Psoas muscle (tissue), 8 donors: ENCODE measurements around the gene RBMS3. TPM values are rescaled to one million over a fixed set of nuclear protein-coding genes. Genes with fewer than 3 reads are reported as not detected.

Source experiments
- ATAC-seq, 4 donors: fragments of 200-7000 bp; cut with Tn5 transposase; one replicate each; pipeline ENCODE4 v1.9.1; 2020; ENCODE audit warnings: moderate library complexity in 3 of 4, mild to moderate bottlenecking in 2 of 4
- DNase-seq, 2 donors: peaks; one replicate each; pipeline ENCODE4 v3.0.0-alpha.2; 2020
- H3K27ac ChIP-seq: fragments of 200-600 bp; one replicate; pipeline ENCODE4 v1.8.0; 2022
- H3K27me3 ChIP-seq, 3 donors: fragments of 200-600 bp in 1 of 3; one replicate each; pipeline versions ENCODE4 v1.6.1 to v1.8.0; 2013 to 2022; ENCODE audit warnings: low read length in 2 of 3, mild to moderate bottlenecking in 2 of 3, moderate library complexity in 1 of 3; ENCODE audit not compliant: insufficient read depth in 3 of 3
- H3K36me3 ChIP-seq, 2 donors: fragments of 200-600 bp in 1 of 2; one replicate each; pipeline versions ENCODE4 v1.6.1 to v1.8.0; 2013 to 2022; ENCODE audit warnings: low read depth in 1 of 2, mild to moderate bottlenecking in 1 of 2, moderate library complexity in 1 of 2; ENCODE audit not compliant: insufficient read depth in 1 of 2
- H3K4me1 ChIP-seq: fragments of 200-600 bp; one replicate; pipeline ENCODE4 v1.8.0; 2022
- H3K4me3 ChIP-seq: fragments of 200-600 bp; one replicate; pipeline ENCODE4 v1.8.0; 2022; ENCODE audit warnings: mild to moderate bottlenecking
- H3K9me3 ChIP-seq: fragments of 200-600 bp; one replicate; pipeline ENCODE4 v1.8.0; 2022
- CTCF ChIP-seq: fragments of 200-600 bp; IDR thresholded peaks from one replicate; pipeline ENCODE4 v1.8.0; 2022; ENCODE audit warnings: antibody characterized with exemption
- WGBS, 3 donors: extraction: QIAGEN DNeasy Blood & Tissue Kit; methylation state at CpG; one replicate each; pipeline versions ENCODE4 v1.1.6 to v1.1.7; 2013; 5-methylcytosine and 5-hydroxymethylcytosine counted together
- intact Hi-C, 2 donors: fragments of 100-400 bp; cut with DNase I; formaldehyde crosslinking; loops; one replicate each; pipeline versions ENCODE4 v1.11.0 to v1.14.2; 2022
- polyA plus RNA-seq, 3 donors: library from polyadenylated mRNA; stranded (reverse); fragments of 200-250 nt; gene quantifications; one replicate each; pipeline ENCODE4 v1.2.3, GENCODE V29; 2013
- total RNA-seq, 4 donors: library from RNA; stranded (reverse); fragmentation: NEBNext Ultra II Directional in 2 of 4; extraction: Animal tissue kit (Norgen Biotek cat#: 25700) in 2 of 4; gene quantifications; one replicate each; pipeline versions ENCODE4 v1.2.1 to v1.2.4, GENCODE V29; 2021 to 2023
- donor health status: healthy with polysubstance abuse.
- donor health status: DM: no; HTN: no; CAD: no; lungs with moderate emphysema.
- donor health status: Bipolar disorder and iron deficiency.
- donor health status: healthy.
- donor health status: DM: yes; HTN: yes; CAD: no.
- donor health status: DM: no; HTN: no; CAD: no.
- donor health status: DM: no; HTN: no; CAD: no.
- donor health status: DM: yes; HTN: yes; CAD: no.

The RBMS3 gene
- total and polyA plus RNA-seq, 7 donors, result 3.8 to 34.5 (median 23.5) TPM

DNA sequence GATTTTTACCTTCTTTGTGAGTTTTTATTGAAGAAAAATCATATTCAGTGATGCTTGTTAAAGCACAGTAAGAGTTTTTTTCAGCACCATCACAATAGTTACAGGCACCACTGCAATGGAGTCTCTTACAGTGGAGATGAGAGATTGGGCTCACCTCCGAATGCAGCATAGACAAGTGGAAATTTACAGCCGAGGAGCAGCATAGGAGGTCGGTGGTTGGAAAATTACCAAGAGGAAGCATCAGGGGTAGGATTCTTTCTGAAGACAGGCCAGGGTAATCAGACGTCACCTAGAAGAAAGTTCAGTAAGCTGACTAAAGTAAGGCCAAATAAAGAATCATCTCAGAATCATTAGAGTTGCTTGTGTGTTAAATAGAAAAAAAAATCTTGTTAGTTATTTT lies 491.6 kb downstream of the RBMS3 start:
- no peak for ATAC-seq
- no peak overlapping the region for H3K27ac ChIP-seq

GRCh38 chr3:29773481-29773880 lies 492.6 kb downstream of the RBMS3 start:
- DNase-seq (no peak), ATAC-seq (no peak)
- Histone ChIP-seq H3K27me3 (no peaks in the 10 kb centered on the region), H3K36me3 (no peaks in the 10 kb centered on the region), H3K27ac (no peak overlapping the region), H3K4me3 (no peak overlapping the region), H3K4me1 (no peaks in the 10 kb centered on the region), H3K9me3 (no peaks in the 10 kb centered on the region)
- intact Hi-C loops, result no loop called here
- TF ChIP-seq CTCF, result no peak
- whole genome bisulfite sequencing, 3 donors, result 87 to 91% (median 88%) methylated on average over 4 of the region's 4 CpGs

More for the DNA sequence above, 491.6 kb downstream of the RBMS3 start:
- Histone ChIP-seq H3K36me3 (no peaks in the 10 kb centered on the region), H3K4me1 (no peaks in the 10 kb centered on the region), H3K27me3 (no peaks in the 10 kb centered on the region), H3K9me3 (no peaks in the 10 kb centered on the region), H3K4me3 (no peak overlapping the region)
- 60 to 66% (median 62%) methylated on average over 4 of the region's 4 CpGs for WGBS, 3 donors
- intact Hi-C loops, result no loop called here
- no peak for TF ChIP-seq CTCF
- no peak for DNase-seq

DNA sequence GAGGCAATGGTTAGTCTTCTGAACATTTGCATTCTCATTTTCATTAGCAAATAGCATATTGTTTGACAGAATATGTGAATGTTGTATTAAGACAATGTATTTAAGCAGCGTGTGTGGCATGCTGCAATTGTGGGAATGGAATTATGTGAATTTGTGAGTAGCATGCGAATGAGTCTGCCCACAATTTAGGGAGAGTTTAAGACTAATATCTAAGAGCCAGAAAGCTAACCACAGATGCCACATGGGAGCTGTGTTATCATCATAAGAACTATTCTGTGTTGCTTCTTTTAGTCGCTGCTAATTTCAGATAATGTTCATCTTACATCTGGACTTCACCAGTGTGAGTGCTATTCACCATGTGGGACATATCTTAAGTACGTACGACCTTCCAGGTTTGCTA lies 494.5 kb downstream of the RBMS3 start:
- Histone ChIP-seq H3K36me3 (no peaks in the 10 kb centered on the region), H3K4me3 (no peak overlapping the region), H3K27me3 (no peaks in the 10 kb centered on the region), H3K4me1 (no peaks in the 10 kb centered on the region), H3K27ac (no peak overlapping the region), H3K9me3 (no peaks in the 10 kb centered on the region)
- TF ChIP-seq CTCF, result no peak
- ATAC-seq (no peak), DNase-seq (no peak)
- WGBS, 3 donors, result 90 to 92% (median 92%) methylated on average over 5 of the region's 5 CpGs
- intact Hi-C loops, result no loop called here

GRCh38 chr3:29777869-29778268 lies 497.0 kb downstream of the RBMS3 start:
- no peaks in the 10 kb centered on the region for H3K4me1 ChIP-seq
- no peaks in the 10 kb centered on the region for H3K27me3 ChIP-seq
- DNase-seq, result no peak
- peaks cover 4% of the 10 kb centered on the region for H3K9me3 ChIP-seq
- H3K4me3 ChIP-seq, result no peak overlapping the region
- no peaks in the 10 kb centered on the region for H3K36me3 ChIP-seq
- no peak overlapping the region for H3K27ac ChIP-seq
- 84 to 95% (median 89%) methylated on average over 1 of the region's 1 CpG for WGBS, 3 donors
- TF ChIP-seq CTCF, result no peak
- intact Hi-C loops, result no loop called here
- ATAC-seq, result no peak

DNA sequence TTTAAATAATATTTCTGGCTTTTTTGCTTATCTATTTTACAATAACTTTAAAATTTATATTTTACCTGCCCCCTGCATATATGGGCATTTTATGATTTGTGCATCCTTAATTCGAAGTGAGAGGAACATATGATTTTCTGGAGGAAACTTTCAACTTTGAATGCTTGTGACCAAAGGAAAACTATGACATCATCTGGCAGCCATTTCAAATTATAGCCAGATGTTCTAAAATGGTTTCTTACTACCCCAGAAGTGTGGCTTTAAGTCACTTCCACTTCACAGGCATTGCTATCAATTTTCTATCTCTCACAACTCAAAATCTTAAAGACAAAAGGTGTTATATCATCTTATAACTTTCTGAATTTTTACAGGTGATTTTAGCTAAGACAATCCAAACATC lies 508.8 kb downstream of the RBMS3 start:
- no peak for ATAC-seq
- TF ChIP-seq CTCF, result no peak
- intact Hi-C loops, result no loop called here

More for the DNA sequence above, 508.8 kb downstream of the RBMS3 start:
- no peaks in the 10 kb centered on the region for H3K4me1 ChIP-seq
- no peaks in the 10 kb centered on the region for H3K36me3 ChIP-seq
- WGBS, 3 donors, result 78 to 87% (median 79%) methylated on average over 1 of the region's 1 CpG
- H3K27ac ChIP-seq, result no peak overlapping the region
- H3K9me3 ChIP-seq, result no peaks in the 10 kb centered on the region
- no peak for DNase-seq
- no peaks in the 10 kb centered on the region for H3K27me3 ChIP-seq
- no peak overlapping the region for H3K4me3 ChIP-seq
